H1 (cell line): ENCODE data around the gene CREBZF. TPM values are rescaled to one million over a fixed set of nuclear protein-coding genes. Genes with fewer than 3 reads are reported as not detected.

Experiments used
- CTCF ChIA-PET: fragments of 300-600 bp; sonication (Branson Sonifier 250); formaldehyde crosslinking; loops from one replicate; lab custom pipeline; 2021; ENCODE audit not compliant: partially characterized antibody; lab: Charles Lee
- POLR2A ChIA-PET: fragments of 300-600 bp; sonication (Branson Sonifier 250); formaldehyde crosslinking; loops from one replicate; lab custom pipeline; 2021; ENCODE audit warnings: inconsistent platforms; ENCODE audit not compliant: partially characterized antibody; lab: Charles Lee
- DNase-seq, 2 experiments: peaks; one replicate each; pipeline versions ENCODE4 v3.0.0 to v3.0.0-alpha.2; 2010 to 2022; ENCODE audit warnings: low spot score in 2 of 2, low read depth in 1 of 2, mixed read lengths in 1 of 2
- FAIRE-seq: peaks from 2 replicates; lab custom pipeline; 2011; peaks lifted over from hg19 to GRCh38; lab: Jason Lieb, UNC
- H2AFZ ChIP-seq: 2 replicates; pipeline ENCODE4 v1.8.1; 2012; ENCODE audit warnings: low read length, inconsistent platforms
- H2AK5ac ChIP-seq: 2 replicates; pipeline ENCODE4 v1.6.1; 2013; ENCODE audit warnings: low read depth, low read length
- H2BK120ac ChIP-seq: replicated peaks from 2 replicates; pipeline ENCODE3; 2013; ENCODE audit warnings: low read depth, low read length, inconsistent platforms
- H2BK12ac ChIP-seq: 2 replicates; pipeline ENCODE4 v1.6.1; 2013; ENCODE audit warnings: low read depth, low read length
- H2BK15ac ChIP-seq: 2 replicates; pipeline ENCODE4 v1.6.1; 2013; ENCODE audit warnings: low read length
- H2BK20ac ChIP-seq: 2 replicates; pipeline ENCODE4 v1.6.1; 2013; ENCODE audit warnings: low read length
- H2BK5ac ChIP-seq: 2 replicates; pipeline ENCODE4 v1.6.1; 2013; ENCODE audit warnings: low read depth, low read length
- H3K14ac ChIP-seq: 2 replicates; pipeline ENCODE4 v1.6.1; 2013; ENCODE audit warnings: inconsistent platforms; ENCODE audit not compliant: insufficient read length
- H3K18ac ChIP-seq: 2 replicates; pipeline ENCODE4 v1.6.1; 2013; ENCODE audit warnings: low read length; ENCODE audit errors: extremely low read depth
- H3K23ac ChIP-seq: 2 replicates; pipeline ENCODE4 v1.6.1; 2013; ENCODE audit warnings: inconsistent platforms; ENCODE audit not compliant: insufficient read length
- H3K23me2 ChIP-seq: 2 replicates; pipeline ENCODE4 v1.6.1; 2013; ENCODE audit warnings: low read depth, low read length
- H3K27ac ChIP-seq: 2 replicates; pipeline ENCODE4 v1.6.1; 2011; ENCODE audit warnings: low read depth, low read length, inconsistent platforms
- H3K27me3 ChIP-seq, 4 experiments: replicated peaks in 1 of 4; 1 replicate in 1 of 4; 2 replicates in 3 of 4; pipeline versions ENCODE4 v1.6.1 to v1.8.1; 2011 to 2013; ENCODE audit warnings: low read length in 3 of 4, mild to moderate bottlenecking in 3 of 4, inconsistent platforms in 2 of 4, mixed read lengths in 2 of 4, moderate library complexity in 1 of 4; ENCODE audit not compliant: control insufficient read depth in 3 of 4, insufficient read depth in 3 of 4; ENCODE audit errors: extremely low read depth in 1 of 4
- H3K36me3 ChIP-seq, 4 experiments: 2 replicates each; pipeline versions ENCODE4 v1.6.1 to v1.8.1; 2011 to 2013; ENCODE audit warnings: mild to moderate bottlenecking in 4 of 4, low read length in 3 of 4, moderate library complexity in 2 of 4, control low read depth in 1 of 4, inconsistent platforms in 1 of 4; ENCODE audit not compliant: insufficient read depth in 4 of 4, control insufficient read depth in 2 of 4
- H3K4ac ChIP-seq: replicated peaks from 2 replicates; pipeline ENCODE3; 2013; ENCODE audit warnings: low read length, low read depth, mixed read lengths, inconsistent platforms; ENCODE audit not compliant: insufficient read length
- H3K4me1 ChIP-seq, 4 experiments: replicated peaks in 1 of 4; 1 replicate in 1 of 4; 2 replicates in 3 of 4; pipeline versions ENCODE4 v1.6.1 to v1.8.1; 2011 to 2013; ENCODE audit warnings: low read length in 3 of 4, inconsistent platforms in 2 of 4, mixed read lengths in 1 of 4; ENCODE audit not compliant: insufficient read depth in 4 of 4, control insufficient read depth in 3 of 4
- H3K4me2 ChIP-seq, 2 experiments: 2 replicates each; pipeline versions ENCODE4 v1.6.1 to v1.8.1; 2011 to 2013; ENCODE audit warnings: low read depth in 2 of 2, low read length in 2 of 2, control low read depth in 1 of 2, inconsistent platforms in 1 of 2, mild to moderate bottlenecking in 1 of 2; ENCODE audit not compliant: insufficient read depth in 1 of 2
- H3K4me3 ChIP-seq, 4 experiments: fragments of 200-600, 300-600 bp in 1 of 4; sonication (generic), shearing (Covaris generic), sonication (Bioruptor Twin) in 1 of 4; 2 replicates each; pipeline versions ENCODE4 v1.5.1 to v1.8.1; 2011 to 2016; ENCODE audit warnings: low read length in 4 of 4, low read depth in 3 of 4, control low read depth in 2 of 4, inconsistent platforms in 2 of 4, mild to moderate bottlenecking in 2 of 4, mixed read lengths in 1 of 4, moderate library complexity in 1 of 4; ENCODE audit not compliant: insufficient read depth in 2 of 4; ENCODE audit errors: extremely low read depth in 1 of 4
- H3K56ac ChIP-seq: replicated peaks from 2 replicates; pipeline ENCODE3; 2013; ENCODE audit warnings: low read depth, mild to moderate bottlenecking, mixed read lengths, low read length, inconsistent platforms; ENCODE audit not compliant: insufficient read length
- H3K79me1 ChIP-seq: 2 replicates; pipeline ENCODE4 v1.6.1; 2013; ENCODE audit warnings: low read depth, low read length, control low read depth
- H3K79me2 ChIP-seq, 2 experiments: 2 replicates each; pipeline versions ENCODE4 v1.6.1 to v1.8.1; 2012 to 2013; ENCODE audit warnings: low read length in 2 of 2, mild to moderate bottlenecking in 2 of 2, inconsistent platforms in 1 of 2; ENCODE audit not compliant: insufficient read depth in 2 of 2, control insufficient read depth in 1 of 2
- H3K9ac ChIP-seq, 4 experiments: replicated peaks in 1 of 4; 1 replicate in 1 of 4; 2 replicates in 3 of 4; pipeline versions ENCODE4 v1.6.1 to v1.8.1; 2011 to 2013; ENCODE audit warnings: low read depth in 3 of 4, low read length in 3 of 4, control low read depth in 2 of 4, mild to moderate bottlenecking in 2 of 4, moderate library complexity in 2 of 4, inconsistent platforms in 1 of 4; ENCODE audit errors: extremely low read depth in 1 of 4
- H3K9me3 ChIP-seq, 2 experiments: 2 replicates each; pipeline versions ENCODE4 v1.6.1 to v1.8.1; 2012 to 2013; ENCODE audit warnings: mild to moderate bottlenecking in 2 of 2, moderate library complexity in 2 of 2, control low read depth in 1 of 2, inconsistent platforms in 1 of 2, low read depth in 1 of 2, low read length in 1 of 2, mixed read lengths in 1 of 2; ENCODE audit not compliant: insufficient read depth in 2 of 2
- H4K20me1 ChIP-seq, 2 experiments: replicated peaks in 1 of 2; 2 replicates each; pipeline versions ENCODE3 to v1.8.1; 2011 to 2013; ENCODE audit warnings: inconsistent platforms in 2 of 2, low read length in 2 of 2, mild to moderate bottlenecking in 1 of 2; ENCODE audit not compliant: insufficient read depth in 2 of 2, control insufficient read depth in 1 of 2
- H4K5ac ChIP-seq: 2 replicates; pipeline ENCODE4 v1.6.1; 2013; ENCODE audit warnings: low read length, low read depth, mixed read lengths, inconsistent platforms; ENCODE audit not compliant: insufficient read length
- H4K8ac ChIP-seq: 2 replicates; pipeline ENCODE4 v1.8.0; 2013; ENCODE audit warnings: mild to moderate bottlenecking, moderate library complexity, low read length, inconsistent platforms; ENCODE audit not compliant: insufficient read depth; ENCODE audit errors: extremely low read depth
- H4K91ac ChIP-seq: replicated peaks from 2 replicates; pipeline ENCODE3; 2013; ENCODE audit warnings: low read length, mixed read lengths, inconsistent platforms; ENCODE audit not compliant: insufficient read length
- TAF1 ChIP-seq: IDR thresholded peaks from 2 replicates; pipeline ENCODE4 v1.6.1; 2011; ENCODE audit warnings: mild to moderate bottlenecking, low read depth, low read length
- WGBS, 2 experiments: shearing (Covaris generic) in 1 of 2; methylation state at CpG; one replicate each; pipeline versions ENCODE4 v1.1.6 to v1.1.7; 2013 to 2015; ENCODE audit warnings: low lambda C conversion rate in 2 of 2, mixed read lengths in 2 of 2, inconsistent platforms in 1 of 2, low coverage in 1 of 2, missing lambda C conversion rate in 1 of 2; ENCODE audit not compliant: insufficient replicate concordance in 2 of 2, insufficient coverage in 1 of 2, insufficient read length in 1 of 2; ENCODE audit errors: extremely low coverage in 1 of 2, missing lambda C conversion rate in 1 of 2; 5-methylcytosine and 5-hydroxymethylcytosine counted together
- polyA plus RNA-seq, 7 experiments: library from polyadenylated mRNA; depleted of rRNA in 3 of 7; stranded (reverse) in 5 of 7; unstranded in 2 of 7; fragments of >200 nt in 5 of 7; fragments of 200-250 nt in 2 of 7; gene quantifications; 1 replicate in 5 of 7; 2 replicates in 1 of 7; 4 replicates in 1 of 7; pipeline versions ENCODE4 v1.2.1 to v1.2.3, GENCODE V29; 2011 to 2013; ENCODE audit warnings: missing spikeins in 2 of 7, mixed read lengths in 2 of 7
- total RNA-seq: library from RNA; stranded (reverse); fragmentation: NEBNext Ultra II Directional; extraction: Animal tissue kit (Norgen Biotek cat#: 25700); gene quantifications from 2 replicates; pipeline ENCODE4 v1.2.1, GENCODE V29; 2021

The CREBZF gene
- total and polyA plus RNA-seq, 2 of the 8 experiments (the other 6 are each of a cell fraction or from before 2014, with no cell fraction given): 15.4 to 44.9 TPM

GRCh38 chr11:85709941-85710702 lies 45.2 kb upstream of the CREBZF start:
- H3K4me1 ChIP-seq: no peaks in the 10 kb centered on the region
- no peaks in the 10 kb centered on the region for H3K36me3 ChIP-seq
- no peak overlapping the region for H3K56ac ChIP-seq
- H3K14ac ChIP-seq: no peak overlapping the region
- H2BK20ac ChIP-seq: no peak overlapping the region
- TF ChIP-seq TAF1: no peak
- H3K9ac ChIP-seq: no peak overlapping the region
- H3K79me1 ChIP-seq: no peaks in the 10 kb centered on the region
- no peak overlapping the region for H2BK12ac ChIP-seq
- H2BK5ac ChIP-seq: no peak overlapping the region
- no peak overlapping the region for H4K5ac ChIP-seq
- no peak overlapping the region for H3K18ac ChIP-seq
- no peaks in the 10 kb centered on the region for H4K20me1 ChIP-seq
- H2AFZ ChIP-seq: no peak overlapping the region
- H4K8ac ChIP-seq: no peak overlapping the region
- no peak overlapping the region for H3K4ac ChIP-seq
- POLR2A ChIA-PET: no interaction called here
- H2BK15ac ChIP-seq: no peak overlapping the region
- H4K91ac ChIP-seq: no peak overlapping the region
- H2AK5ac ChIP-seq: no peak overlapping the region
- H3K9me3 ChIP-seq: no peaks in the 10 kb centered on the region
- DNase-seq (no peak), FAIRE-seq (no peak)
- H3K23me2 ChIP-seq: no peaks in the 10 kb centered on the region
- H3K4me2 ChIP-seq: no peak overlapping the region
- H3K27ac ChIP-seq: no peak overlapping the region
- CTCF ChIA-PET: interaction anchor here (1.0 kb wide), 1 partner anchor 17 kb away, joined by 5 read pairs; no protein-coding TSS in a partner anchor
- no peaks in the 10 kb centered on the region for H3K27me3 ChIP-seq
- no peak overlapping the region for H3K4me3 ChIP-seq
- H2BK120ac ChIP-seq: no peak overlapping the region
- no peak overlapping the region for H3K23ac ChIP-seq
- H3K79me2 ChIP-seq: no peaks in the 10 kb centered on the region
- 91% methylated on average over 5 of the region's 5 CpGs; no CpG with 5 or more reads in 1 of the 2 experiments for WGBS, 2 experiments
